DMS114 treated with DMSO at 0.1 percent for 48 hours (cell line): Measurements from ENCODE around the gene ASCL2.

Experiments
- DNase-seq: peaks from one replicate; lab custom pipeline; 2025; ENCODE audit not compliant: unreplicated experiment; lab: John Stamatoyannopoulos, UW

Gene ASCL2

DNA sequence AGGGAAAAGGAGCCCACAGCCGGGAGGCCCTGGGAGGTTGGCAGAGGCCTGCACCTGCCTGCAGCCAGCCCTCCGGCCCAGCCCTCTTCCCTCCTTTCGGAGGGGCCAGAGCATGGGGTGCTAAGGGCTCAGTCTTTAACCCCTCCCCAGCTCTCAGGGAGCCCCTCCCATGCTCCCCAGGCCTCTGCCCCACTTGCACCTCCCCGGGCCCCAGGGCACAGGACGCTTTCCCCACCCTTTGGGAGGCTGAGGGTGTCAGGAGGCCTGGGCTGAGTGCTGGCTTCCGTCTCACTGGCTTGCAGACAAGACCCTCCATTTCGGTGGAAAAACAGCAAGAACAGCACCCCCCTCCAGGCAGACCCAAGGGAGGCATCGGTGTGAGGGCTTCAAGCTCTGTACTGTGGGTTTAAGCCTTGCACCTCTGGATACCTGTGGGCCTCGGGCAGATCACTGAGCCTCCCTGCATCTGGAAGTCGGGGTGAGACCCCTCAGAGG lies 7.3 kb downstream of the ASCL2 start:
- no peak for DNase-seq

- no peak for DNase-seq
These were observed 7.9 kb downstream of the ASCL2 start for GRCh38 chr11:2262301-2263070.

GRCh38 chr11:2261436-2262230 lies 8.8 kb downstream of the ASCL2 start:
- DNase-seq: no peak

DNA sequence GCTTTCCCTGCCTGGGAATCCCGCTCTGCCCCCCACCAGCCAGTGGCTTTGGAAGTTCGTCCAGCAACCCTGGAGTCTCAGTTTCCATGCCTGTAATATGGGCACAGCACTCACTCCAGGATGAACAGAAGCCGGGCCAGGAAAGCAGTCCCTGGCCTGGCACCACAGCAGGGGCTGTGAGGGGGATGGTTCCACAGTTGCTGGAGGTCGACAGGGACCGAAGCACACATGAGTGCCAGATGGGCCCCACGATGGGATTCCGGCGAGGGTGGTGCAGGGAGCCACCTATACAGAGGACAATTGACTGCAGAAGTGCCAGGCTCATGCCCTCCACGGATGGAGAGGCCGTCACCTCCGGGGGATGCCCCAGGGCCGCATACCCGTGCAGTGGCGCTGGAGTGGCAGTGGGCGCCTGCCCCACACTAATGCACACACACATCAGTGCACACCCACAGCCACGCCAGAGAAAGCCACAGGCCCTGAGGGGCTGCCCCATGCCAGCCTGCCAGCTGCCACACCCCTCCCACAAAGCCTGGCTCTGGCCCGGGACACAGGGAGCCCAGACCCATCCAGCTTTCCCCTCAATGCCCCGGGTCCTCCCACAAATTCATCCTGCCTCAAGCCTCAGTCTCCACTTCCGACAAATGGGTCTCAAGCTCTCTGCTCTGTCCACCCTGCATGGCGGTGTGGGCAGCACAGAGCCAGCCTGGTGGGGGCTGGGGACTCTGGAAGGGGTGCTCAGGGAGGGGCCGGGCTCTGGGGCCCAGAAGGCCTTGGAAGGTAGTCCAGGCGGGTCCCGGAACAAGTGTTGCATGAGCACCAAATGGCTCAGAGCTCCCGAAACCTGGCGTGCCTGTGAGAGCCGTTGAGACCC lies 9.7 kb downstream of the ASCL2 start:
- DNase-seq: no peak

- DNase-seq: no peak
These were observed 10.4 kb downstream of the ASCL2 start for GRCh38 chr11:2259897-2260451.

DNA sequence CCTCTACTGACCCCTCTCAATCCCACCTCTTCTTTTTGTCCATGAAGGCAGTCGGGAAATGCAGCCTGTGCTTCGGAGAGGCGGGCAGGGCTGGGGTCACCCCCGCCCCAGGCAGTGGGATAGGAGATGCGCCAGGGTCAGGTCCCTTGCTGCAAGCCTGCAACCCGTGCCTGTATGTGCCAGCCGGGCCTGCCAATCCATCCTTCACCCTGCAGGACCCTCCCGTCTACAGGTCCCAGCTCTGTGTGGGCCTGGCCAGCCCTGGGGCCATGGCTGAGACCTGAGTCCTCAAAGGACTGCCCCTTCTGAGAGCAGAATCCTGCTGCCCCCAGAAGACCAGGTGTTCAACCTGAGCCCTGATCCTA lies 10.9 kb downstream of the ASCL2 start:
- no peak for DNase-seq

- DNase-seq: no peak
These were observed 11.6 kb downstream of the ASCL2 start for GRCh38 chr11:2258501-2259465.

- no peak for DNase-seq
These were observed 13.3 kb downstream of the ASCL2 start for GRCh38 chr11:2256951-2257700.

DNA sequence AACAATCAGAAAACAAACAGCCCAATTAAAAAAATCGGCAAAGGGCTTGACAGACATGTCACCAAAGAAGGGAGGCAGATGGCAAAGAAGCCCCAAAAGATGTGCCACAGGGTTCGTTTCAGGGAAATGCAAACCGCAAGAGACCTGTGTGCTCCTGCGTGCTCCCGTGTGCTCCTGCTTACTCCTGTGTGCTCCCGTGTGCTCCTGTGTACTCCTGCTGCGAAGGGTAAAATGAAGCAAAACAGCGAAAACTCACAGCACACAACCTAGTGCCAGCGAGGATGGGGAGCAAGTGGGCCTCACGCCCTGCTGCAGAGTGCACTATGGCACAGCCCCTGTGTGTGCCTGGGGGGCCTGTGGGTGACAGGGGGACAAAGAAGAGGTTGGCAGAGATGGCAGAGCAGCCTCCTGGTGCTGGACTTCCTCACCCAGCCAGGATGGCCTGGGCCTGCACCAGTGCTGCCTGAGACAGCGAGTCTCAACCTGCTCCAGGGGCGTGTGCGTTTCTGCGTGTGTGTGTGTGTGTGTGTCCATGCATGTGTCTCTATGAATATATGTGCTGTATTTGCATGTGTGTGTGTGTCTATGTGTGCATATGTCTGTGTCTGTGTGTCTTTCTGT lies 14.0 kb downstream of the ASCL2 start:
- DNase-seq: no peak

GRCh38 chr11:2252018-2252417 lies 18.4 kb downstream of the ASCL2 start:
- DNase-seq: no peak

DNA sequence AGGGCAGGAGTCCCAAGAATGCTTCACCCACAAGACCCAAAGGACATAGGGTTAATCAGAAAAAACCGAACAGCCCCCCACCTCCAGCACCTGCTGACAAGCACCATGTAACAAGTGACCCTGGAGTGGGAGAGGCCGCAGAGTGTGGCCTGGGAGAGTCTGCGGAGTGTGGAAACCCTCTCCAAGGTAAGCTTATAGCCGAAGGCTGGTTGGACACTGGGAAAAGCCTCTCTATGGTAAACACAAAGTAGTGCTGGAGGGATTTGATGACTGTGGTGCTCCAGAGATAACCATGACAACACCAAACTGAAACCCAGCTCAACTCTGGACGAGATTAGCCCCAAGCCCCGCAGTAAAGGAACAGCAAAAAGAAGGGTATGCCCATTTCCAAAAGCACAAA lies 19.2 kb downstream of the ASCL2 start:
- no peak for DNase-seq

DNA sequence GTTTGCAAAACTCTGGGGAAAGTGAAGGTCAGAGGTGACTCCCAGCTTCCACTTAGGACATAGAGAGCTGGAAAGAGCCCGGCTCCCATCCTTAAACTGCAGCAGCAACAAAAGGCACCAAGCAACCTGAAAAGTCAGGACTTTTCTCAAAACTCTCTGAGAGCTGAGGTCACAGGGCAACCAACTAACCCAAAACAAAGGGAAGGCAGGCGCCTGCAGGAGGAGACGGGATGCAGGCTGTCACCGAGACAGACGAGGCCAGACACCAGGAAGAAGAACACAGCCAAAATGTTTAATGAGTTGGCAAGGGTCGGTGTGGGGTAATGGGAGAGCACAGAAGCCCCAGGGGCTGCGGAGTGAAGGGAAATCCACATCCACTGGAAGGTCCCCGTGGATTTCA lies 19.9 kb downstream of the ASCL2 start:
- DNase-seq: no peak

DNA sequence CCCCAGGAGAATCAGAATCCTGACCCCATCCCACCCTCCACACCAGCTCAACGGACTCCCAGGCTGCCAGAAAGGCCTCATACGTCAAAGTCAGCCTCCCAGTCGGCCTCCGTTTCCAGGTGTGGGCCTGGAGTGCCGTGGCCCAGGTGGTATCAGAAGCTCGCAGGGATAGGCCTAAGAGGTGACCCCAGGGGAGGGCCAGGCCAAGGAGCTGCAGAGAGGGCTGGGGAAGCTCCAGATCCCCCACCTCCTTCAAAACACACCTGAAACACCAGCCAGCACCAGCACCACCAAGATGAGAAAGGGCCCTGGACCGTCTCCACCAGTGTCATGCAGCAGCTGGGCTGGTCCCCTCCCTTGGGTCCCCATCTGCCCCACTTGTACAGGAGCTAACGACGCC lies 20.3 kb downstream of the ASCL2 start:
- DNase-seq: no peak

- DNase-seq: no peak
These were observed 21.0 kb downstream of the ASCL2 start for GRCh38 chr11:2249189-2249916.

- no peak for DNase-seq
These were observed 21.6 kb downstream of the ASCL2 start for GRCh38 chr11:2248762-2249161.

DNA sequence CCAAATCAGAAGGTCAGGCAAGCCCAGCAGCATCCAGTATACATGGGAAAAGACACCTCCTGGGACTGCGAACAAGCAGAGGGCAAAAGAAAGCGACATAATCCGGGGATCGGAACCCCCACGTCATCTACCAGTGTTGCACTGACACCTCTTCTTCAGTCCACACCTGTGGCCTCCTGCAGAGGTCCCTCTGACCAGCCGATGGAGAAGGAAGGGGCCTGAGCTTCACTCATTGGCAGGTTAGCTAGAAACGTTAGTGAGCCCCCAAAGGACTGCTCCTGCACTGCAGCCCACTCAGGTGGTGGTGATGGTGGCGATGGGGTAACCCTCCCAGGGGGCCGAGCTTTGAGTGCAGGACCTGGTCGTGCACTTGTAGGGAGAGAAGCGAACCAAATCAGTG lies 22.1 kb downstream of the ASCL2 start:
- no peak for DNase-seq

- no peak for DNase-seq
These were observed 22.9 kb downstream of the ASCL2 start for GRCh38 chr11:2247496-2247895.

DNA sequence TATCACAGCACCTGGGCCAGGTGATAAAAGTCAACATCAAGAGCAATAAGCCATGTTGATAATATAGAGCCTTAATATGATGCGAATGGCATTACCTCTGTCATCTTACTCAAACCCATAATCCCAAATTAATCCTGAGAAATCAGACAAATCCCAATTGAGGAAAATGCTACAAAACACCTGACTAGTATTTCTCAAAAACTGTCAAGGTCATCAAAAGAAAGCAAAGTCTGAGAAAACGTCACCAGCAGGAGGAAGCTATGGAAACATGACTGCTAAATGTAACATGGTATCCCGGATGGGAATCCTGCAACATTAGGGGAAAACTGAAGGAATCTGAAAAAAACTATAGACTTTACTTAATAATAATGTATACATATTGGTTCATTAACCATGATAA lies 29.6 kb downstream of the ASCL2 start:
- no peak for DNase-seq
